ENCODE data around the gene SSR3. TPM values are rescaled to one million over a fixed set of nuclear protein-coding genes. Genes with fewer than 3 reads are reported as not detected.

SSR3 gene
- total RNA-seq, 1 donor = 109 TPM

DNA sequence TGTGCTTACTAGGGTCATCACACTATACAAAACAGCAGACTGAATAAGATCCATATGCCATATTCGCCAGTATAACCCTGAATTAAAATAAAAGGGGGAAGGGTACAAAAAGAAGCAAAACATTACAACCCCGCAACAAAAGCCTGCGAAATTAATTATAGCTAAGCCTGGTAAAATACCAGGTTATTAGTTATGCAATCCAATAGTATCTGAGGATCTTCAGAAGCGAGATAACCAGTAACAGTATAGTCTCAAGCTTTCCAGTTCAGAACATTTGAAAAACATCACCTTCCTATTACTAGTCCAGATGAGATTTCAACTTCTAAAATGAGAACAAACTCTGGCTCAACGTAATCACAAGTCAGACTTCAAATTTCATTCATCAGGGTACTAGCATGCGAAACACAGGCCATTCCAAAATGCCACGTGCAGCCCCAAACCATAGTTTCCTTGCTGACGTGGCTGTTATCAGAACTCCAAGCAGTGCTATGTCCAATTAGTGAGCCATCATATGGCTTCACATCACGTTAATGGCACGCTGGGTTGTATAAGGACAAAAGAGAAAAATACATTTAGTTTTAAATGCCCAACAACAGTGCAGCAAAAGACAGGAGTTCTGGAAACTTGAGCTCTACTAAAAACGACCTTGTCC is 1.1 kb downstream of the SSR3 start:
- H3K4me3 ChIP-seq (ENCODE audit: low read length) = peak overlapping the region; percentile 91
- H3K9me3 ChIP-seq (ENCODE audit: low read depth, low read length) = no peaks in the 10 kb centered on the region
- no peaks in the 10 kb centered on the region for H3K27me3 ChIP-seq (ENCODE audit: insufficient read depth, low read length)
- peaks cover 19% of the 10 kb centered on the region for H3K4me1 ChIP-seq (ENCODE audit: insufficient read depth, low read length)

DNA sequence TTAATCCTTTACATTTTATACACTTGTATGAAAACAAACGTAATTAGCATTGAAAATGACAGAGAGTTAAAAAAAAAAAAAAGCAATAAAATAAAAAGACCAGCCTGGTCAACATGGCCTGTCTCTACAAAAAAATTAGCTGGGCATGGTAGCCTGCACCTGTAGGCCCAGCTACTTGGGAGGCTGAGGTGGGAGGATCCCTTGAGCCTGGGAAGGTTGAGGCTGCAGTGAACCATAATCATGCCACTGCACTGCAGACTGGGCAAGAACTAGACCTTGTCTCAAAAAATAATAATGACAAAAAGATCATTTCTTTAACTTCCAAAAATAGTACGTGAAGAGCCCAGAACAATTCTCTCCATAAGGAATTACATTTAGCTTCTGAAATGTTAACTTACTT is 1.9 kb downstream of the SSR3 start:
- Histone ChIP-seq H3K4me3 (ENCODE audit: low read length) (no peak overlapping the region), H3K4me1 (ENCODE audit: insufficient read depth, low read length) (peaks cover 19% of the 10 kb centered on the region), H3K9me3 (ENCODE audit: low read depth, low read length) (no peaks in the 10 kb centered on the region), H3K27me3 (ENCODE audit: insufficient read depth, low read length) (no peaks in the 10 kb centered on the region)

DNA sequence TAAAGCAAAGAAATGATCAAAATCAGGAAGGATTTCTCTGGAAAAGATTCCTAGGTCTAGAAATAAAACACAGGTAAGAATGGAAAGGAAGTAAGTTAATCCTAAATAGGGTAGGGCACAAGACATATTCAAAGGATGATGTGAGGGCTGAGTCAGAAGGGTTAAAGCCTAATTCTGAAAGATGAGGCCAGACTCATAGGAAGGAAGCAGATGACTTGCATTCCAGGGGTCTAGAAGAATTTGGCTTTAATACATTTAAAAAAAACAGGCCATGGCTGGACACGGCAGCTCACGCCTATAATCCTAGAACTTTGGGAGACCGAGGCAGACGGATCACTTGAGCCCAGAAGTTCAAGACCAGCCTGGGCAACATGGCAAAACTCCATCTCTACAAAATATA is 3.2 kb downstream of the SSR3 start:
- Histone ChIP-seq H3K4me1 (ENCODE audit: insufficient read depth, low read length) (peaks cover 19% of the 10 kb centered on the region), H3K27me3 (ENCODE audit: insufficient read depth, low read length) (no peaks in the 10 kb centered on the region), H3K4me3 (ENCODE audit: low read length) (no peak overlapping the region), H3K9me3 (ENCODE audit: low read depth, low read length) (no peaks in the 10 kb centered on the region)

- no peak overlapping the region for H3K4me3 ChIP-seq (ENCODE audit: low read length)
- no peaks in the 10 kb centered on the region for H3K27me3 ChIP-seq (ENCODE audit: insufficient read depth, low read length)
- no peaks in the 10 kb centered on the region for H3K9me3 ChIP-seq (ENCODE audit: low read depth, low read length)
- H3K4me1 ChIP-seq (ENCODE audit: insufficient read depth, low read length) = peaks cover 19% of the 10 kb centered on the region
Measured at GRCh38 chr3:156551261-156551660, 3.7 kb downstream of the SSR3 start.

DNA sequence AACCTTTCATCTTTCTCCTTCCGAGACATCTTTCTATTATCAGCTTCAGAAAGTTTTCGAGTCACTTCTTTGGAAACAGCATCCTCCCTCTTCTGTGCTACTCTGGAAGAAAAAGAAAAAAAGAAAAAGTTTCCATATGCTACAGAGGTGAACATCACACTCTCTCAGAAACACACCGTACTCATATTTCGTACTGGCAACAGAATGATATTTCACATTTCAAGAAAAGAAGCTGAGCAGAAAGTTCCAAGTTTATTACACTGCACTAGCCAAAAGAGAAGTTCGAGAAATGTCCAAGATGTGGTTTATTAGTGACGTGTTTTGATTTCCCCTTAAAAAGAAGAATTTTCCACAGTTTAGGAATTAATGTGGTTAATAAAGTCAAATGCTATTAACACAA is 6.0 kb downstream of the SSR3 start:
- H3K4me1 ChIP-seq (ENCODE audit: insufficient read depth, low read length) = peaks cover 11% of the 10 kb centered on the region
- no peaks in the 10 kb centered on the region for H3K9me3 ChIP-seq (ENCODE audit: low read depth, low read length)
- H3K27me3 ChIP-seq (ENCODE audit: insufficient read depth, low read length) = no peaks in the 10 kb centered on the region
- H3K4me3 ChIP-seq (ENCODE audit: low read length) = no peak overlapping the region

- Histone ChIP-seq H3K4me1 (ENCODE audit: insufficient read depth, low read length) (peaks cover 7% of the 10 kb centered on the region), H3K27me3 (ENCODE audit: insufficient read depth, low read length) (no peaks in the 10 kb centered on the region), H3K9me3 (ENCODE audit: low read depth, low read length) (no peaks in the 10 kb centered on the region), H3K4me3 (ENCODE audit: low read length) (no peak overlapping the region)
Measured at GRCh38 chr3:156548041-156548687, 6.8 kb downstream of the SSR3 start.

- Histone ChIP-seq H3K4me1 (ENCODE audit: insufficient read depth, low read length) (peaks cover 4% of the 10 kb centered on the region), H3K27me3 (ENCODE audit: insufficient read depth, low read length) (no peaks in the 10 kb centered on the region), H3K9me3 (ENCODE audit: low read depth, low read length) (no peaks in the 10 kb centered on the region), H3K4me3 (ENCODE audit: low read length) (no peak overlapping the region)
Measured at GRCh38 chr3:156547637-156548036, 7.3 kb downstream of the SSR3 start.

DNA sequence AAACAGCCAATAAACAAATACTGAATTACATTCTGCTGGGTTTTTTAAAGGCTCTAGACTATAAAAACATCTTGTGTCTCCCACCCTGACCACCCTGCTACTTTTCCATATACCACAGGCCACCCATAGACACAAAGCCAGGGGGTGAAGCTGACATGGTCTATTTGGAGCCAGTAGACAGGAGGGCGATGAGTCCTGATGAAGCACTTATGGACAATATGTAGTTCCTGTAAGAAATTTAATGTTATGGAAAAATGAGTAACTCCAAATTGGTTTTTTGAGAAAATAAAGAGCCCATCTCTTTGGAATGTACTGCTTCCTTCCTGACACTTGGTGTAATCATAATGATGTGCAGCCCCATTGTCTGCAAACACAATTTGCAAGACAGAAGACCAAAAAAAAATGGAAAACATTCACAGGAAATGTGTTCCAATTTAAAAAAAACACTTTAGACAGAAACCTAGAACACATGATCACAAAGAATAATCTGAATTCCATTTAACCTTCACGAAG is 11.8 kb downstream of the SSR3 start:
- H3K4me3 ChIP-seq (ENCODE audit: low read length) = no peak overlapping the region
- H3K4me1 ChIP-seq (ENCODE audit: insufficient read depth, low read length) = no peaks in the 10 kb centered on the region
- H3K27me3 ChIP-seq (ENCODE audit: insufficient read depth, low read length) = no peaks in the 10 kb centered on the region
- no peaks in the 10 kb centered on the region for H3K9me3 ChIP-seq (ENCODE audit: low read depth, low read length)

GRCh38 chr3:156542101-156543042 is 12.5 kb downstream of the SSR3 start:
- H3K4me1 ChIP-seq (ENCODE audit: insufficient read depth, low read length) = no peaks in the 10 kb centered on the region
- no peak overlapping the region for H3K4me3 ChIP-seq (ENCODE audit: low read length)
- no peaks in the 10 kb centered on the region for H3K27me3 ChIP-seq (ENCODE audit: insufficient read depth, low read length)
- H3K9me3 ChIP-seq (ENCODE audit: low read depth, low read length) = no peaks in the 10 kb centered on the region

DNA sequence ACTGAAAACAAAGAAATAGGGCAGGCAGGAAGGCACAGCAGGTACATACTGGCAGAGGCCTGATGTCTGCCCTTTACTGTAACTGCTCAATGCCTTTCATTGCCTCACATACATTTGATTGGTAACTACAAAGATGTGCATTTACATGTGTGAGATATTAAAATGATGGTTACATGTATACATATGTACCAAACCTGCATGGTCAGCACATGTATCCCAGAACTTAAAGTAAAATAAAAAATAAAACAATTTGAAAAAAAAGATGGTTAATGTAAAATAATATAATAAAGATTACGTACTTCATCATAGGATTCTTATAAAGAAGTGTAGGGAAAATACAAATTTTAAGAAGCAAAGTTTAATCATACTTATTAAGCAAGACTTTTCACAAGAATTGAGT is 15.1 kb downstream of the SSR3 start:
- Histone ChIP-seq H3K27me3 (ENCODE audit: insufficient read depth, low read length) (no peaks in the 10 kb centered on the region), H3K9me3 (ENCODE audit: low read depth, low read length) (no peaks in the 10 kb centered on the region), H3K4me1 (ENCODE audit: insufficient read depth, low read length) (no peaks in the 10 kb centered on the region), H3K4me3 (ENCODE audit: low read length) (no peak overlapping the region)

- Histone ChIP-seq H3K27me3 (ENCODE audit: insufficient read depth, low read length) (no peaks in the 10 kb centered on the region), H3K4me1 (ENCODE audit: insufficient read depth, low read length) (no peaks in the 10 kb centered on the region), H3K4me3 (ENCODE audit: low read length) (no peak overlapping the region), H3K9me3 (ENCODE audit: low read depth, low read length) (no peaks in the 10 kb centered on the region)
Measured at GRCh38 chr3:156539051-156539450, 15.9 kb downstream of the SSR3 start.

GRCh38 chr3:156536524-156537316 is 18.2 kb downstream of the SSR3 start:
- Histone ChIP-seq H3K4me1 (ENCODE audit: insufficient read depth, low read length) (no peaks in the 10 kb centered on the region), H3K4me3 (ENCODE audit: low read length) (no peak overlapping the region), H3K27me3 (ENCODE audit: insufficient read depth, low read length) (no peaks in the 10 kb centered on the region), H3K9me3 (ENCODE audit: low read depth, low read length) (no peaks in the 10 kb centered on the region)

DNA sequence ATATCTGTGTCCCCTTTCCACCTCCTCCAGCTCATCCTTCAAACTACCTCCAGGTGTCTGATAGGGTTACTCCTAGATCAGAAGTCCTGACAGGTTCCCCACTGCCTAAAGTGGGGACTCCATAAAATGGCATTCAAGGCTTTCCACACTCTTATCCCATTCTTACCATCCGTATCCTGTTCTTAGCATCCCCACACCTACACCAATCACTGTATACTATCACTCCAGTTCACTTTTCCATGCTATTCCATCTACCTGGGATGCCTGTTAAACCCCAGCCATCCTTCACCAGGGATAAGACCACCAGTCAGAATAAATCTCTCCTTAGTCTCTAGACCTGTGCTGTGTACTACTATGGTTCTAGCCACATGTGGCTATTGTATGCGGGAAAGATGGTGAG is 19.1 kb downstream of the SSR3 start:
- Histone ChIP-seq H3K4me1 (ENCODE audit: insufficient read depth, low read length) (no peaks in the 10 kb centered on the region), H3K9me3 (ENCODE audit: low read depth, low read length) (no peaks in the 10 kb centered on the region)

DNA sequence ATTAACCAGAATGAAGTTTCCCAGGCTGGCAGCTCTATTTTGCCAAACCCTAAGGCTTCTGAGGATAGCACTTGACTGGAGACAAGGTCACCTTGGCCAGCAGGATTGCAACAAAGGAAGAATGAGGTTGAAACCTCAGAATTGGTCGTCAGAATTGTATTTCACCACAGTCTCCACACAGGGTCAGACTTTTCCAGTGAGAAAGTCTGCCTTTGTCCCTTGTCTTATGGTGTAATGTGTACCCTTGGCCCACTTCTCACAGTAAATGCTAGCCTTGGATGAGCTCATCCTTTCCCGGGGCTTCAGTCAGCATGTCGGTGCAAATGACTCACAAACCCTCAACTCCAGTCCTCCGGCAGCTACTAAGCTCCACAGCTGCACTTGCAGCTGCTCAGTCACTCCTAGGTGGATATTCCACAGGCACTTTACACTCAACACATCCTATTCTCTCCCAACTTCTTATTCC is 19.7 kb downstream of the SSR3 start:
- Histone ChIP-seq H3K9me3 (ENCODE audit: low read depth, low read length) (no peaks in the 10 kb centered on the region), H3K4me3 (ENCODE audit: low read length) (no peak overlapping the region), H3K27me3 (ENCODE audit: insufficient read depth, low read length) (no peaks in the 10 kb centered on the region)

More for the DNA sequence above, 19.1 kb downstream of the SSR3 start:
- Histone ChIP-seq H3K27me3 (ENCODE audit: insufficient read depth, low read length) (no peaks in the 10 kb centered on the region), H3K4me3 (ENCODE audit: low read length) (no peak overlapping the region)

More for the DNA sequence above, 19.7 kb downstream of the SSR3 start:
- H3K4me1 ChIP-seq (ENCODE audit: insufficient read depth, low read length) = no peaks in the 10 kb centered on the region
